HG03064 (cell line): ENCODE measurements around the gene RPL32.
"Not testable (repeated sequence)": the region's sequence is repeated elsewhere in the genome, so short reads cannot be mapped to it uniquely, and the experiment has no call there.

Source experiments
- ATAC-seq: cut with Tn5 transposase; IDR thresholded peaks from one replicate; pipeline ENCODE4 v1.9.1; 2021; ENCODE audit warnings: low read depth; ENCODE audit not compliant: unreplicated experiment

RPL32 gene

DNA sequence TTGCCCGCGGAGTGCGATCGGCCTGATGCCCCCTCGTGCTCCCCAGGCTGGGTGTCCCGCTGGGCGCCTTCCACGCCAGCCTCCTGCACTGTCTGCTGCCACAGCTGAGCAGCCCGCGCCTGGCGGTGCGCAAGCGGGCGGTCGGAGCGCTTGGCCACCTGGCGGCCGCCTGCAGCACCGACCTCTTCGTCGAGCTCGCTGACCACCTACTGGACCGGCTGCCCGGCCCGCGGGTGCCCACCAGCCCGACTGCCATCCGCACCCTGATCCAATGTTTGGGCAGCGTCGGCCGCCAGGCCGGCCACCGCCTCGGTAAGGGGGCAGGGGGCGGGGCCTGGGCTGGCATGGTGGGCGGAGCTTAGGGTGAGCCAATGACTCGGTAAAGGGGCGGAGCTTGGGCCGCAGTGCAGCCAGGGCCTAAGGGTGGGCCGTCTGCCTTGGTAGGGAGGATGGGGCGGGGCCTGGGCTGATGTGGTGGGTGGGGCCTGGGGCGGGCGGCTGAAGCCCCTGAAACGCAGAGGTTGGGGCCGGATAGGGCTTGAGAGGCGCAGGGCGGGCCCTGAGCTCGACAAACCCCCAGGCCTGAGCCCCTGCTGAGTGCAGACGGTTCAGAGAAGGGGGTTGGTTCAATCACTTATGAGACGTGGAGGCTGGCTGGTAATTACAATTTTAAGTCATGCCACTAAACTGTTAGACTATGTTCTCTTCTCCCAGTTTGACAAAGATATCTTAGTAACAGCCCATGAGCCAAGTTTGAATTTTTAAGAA, 31.2 kb downstream of the RPL32 start:
- ATAC-seq: peak; percentile 99

DNA sequence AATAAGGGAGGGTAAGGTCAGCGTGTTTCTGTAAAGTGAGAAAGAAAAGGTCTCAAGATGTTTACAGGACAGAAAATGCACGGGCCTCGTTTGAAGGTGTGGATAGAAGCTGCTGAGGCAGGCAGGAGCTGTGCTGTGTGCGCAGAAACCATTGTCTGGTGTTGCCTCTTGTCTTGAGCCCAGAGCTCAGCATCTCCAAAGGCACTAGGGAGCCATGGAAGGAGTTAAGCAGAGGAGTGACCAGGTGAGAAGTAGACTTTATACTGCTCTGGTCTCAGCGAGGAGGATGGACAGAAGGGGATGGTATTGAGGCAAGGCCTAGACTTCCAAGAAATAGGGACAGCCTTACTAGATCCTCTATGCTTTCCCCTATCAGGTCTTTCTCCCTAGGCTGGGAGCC, 31.9 kb downstream of the RPL32 start:
- ATAC-seq: no peak

- ATAC-seq: no peak
Measured at GRCh38 chr3:12809001-12809400, 32.4 kb downstream of the RPL32 start.

GRCh38 chr3:12808587-12808986, 32.8 kb downstream of the RPL32 start:
- no peak for ATAC-seq

- ATAC-seq: no peak
Measured at GRCh38 chr3:12807601-12808359, 33.6 kb downstream of the RPL32 start.

DNA sequence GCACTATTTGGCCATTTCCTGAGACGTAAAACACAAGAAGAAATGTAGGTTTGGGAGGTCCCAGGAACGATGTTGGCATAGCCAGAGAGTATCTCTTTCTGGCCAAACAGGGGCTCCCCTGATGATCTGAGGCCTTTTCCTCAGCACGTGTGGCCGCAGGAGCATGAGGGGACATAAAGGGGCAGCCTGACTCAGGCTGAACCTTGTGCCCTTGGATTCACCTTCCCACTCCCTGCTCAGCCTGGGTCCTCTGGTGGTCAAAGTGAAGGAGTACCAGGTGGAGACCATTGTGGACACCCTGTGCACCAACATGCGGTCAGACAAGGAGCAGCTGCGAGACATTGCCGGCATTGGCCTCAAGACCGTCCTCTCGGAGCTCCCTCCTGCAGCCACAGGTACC, 34.3 kb downstream of the RPL32 start:
- ATAC-seq: no peak

DNA sequence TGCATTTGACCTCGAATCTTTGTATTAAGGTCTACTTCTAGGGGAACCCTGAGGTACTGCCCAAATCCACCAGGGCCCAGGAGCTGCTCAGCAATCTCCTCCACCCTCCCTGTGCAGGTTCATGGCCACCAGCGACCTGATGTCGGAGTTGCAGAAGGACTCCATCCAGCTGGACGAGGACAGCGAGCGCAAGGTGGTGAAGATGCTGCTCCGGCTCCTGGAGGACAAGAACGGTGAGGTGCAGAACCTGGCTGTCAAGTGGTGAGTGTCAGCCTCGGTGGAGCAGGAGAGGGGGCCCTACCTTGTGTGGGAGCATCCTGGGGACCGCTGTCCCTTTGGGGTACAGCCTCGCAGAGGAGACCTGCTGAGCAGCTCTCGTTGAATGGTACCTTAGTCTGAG, 38.0 kb downstream of the RPL32 start:
- ATAC-seq: no peak

DNA sequence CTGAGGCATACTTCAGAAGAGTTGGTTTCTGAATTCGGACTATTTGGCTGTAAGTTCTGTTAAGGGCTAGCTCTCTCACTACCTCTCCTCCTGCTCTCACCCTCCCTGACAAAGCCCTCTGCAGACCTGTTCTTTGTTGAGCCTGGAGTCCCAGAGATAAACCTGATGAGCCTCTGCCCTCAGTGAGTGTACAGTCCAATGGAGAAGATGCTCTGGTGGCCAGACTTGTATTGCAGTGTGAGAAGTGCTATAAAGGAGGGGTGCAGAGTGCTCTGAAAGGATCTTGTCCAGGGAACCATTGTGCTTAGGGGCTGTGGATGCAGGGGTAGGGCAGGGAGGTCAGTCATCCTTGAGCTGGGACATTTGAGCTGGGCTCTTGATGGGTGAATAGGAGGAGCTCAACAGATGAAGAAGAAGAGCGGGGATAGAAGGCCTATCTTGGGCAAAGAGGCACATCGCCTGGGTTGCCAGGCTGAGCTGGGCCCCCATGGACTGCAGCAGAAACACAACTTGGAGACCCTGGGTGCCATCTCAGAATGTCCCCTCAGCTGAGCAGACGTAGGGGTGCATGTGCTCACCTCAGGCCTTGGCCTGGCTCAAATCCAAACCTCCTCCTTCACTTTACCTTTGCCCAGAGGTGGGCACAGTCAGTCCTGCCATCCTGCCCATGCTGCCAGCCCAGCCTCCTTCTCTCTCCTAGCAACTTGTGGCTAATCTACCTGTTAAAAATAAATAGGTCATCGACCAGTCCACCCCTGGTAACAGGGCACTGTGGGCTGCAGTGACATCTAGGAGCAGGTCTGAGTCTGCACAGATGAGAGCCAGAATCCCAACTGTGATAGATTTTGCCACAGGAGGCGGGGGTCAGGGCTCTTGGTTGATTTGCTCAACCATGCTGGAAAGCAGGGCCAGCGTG, 41.6 kb downstream of the RPL32 start:
- no peak for ATAC-seq

GRCh38 chr3:12798559-12799179, 42.7 kb downstream of the RPL32 start:
- ATAC-seq: no peak

- no peak for ATAC-seq
Measured at GRCh38 chr3:12797892-12798558, 43.3 kb downstream of the RPL32 start.

GRCh38 chr3:12797124-12797891, 44.1 kb downstream of the RPL32 start:
- ATAC-seq: no peak

GRCh38 chr3:12796171-12797123, 44.9 kb downstream of the RPL32 start, which contains the start of gene CAND2:
Gene CAND2 (plus strand): TSS chr3:12796680. CDS start chr3:12796721, 41 bp downstream.
- ATAC-seq: no peak

- ATAC-seq: no peak
Measured at GRCh38 chr3:12793701-12794100, 47.7 kb downstream of the RPL32 start.

DNA sequence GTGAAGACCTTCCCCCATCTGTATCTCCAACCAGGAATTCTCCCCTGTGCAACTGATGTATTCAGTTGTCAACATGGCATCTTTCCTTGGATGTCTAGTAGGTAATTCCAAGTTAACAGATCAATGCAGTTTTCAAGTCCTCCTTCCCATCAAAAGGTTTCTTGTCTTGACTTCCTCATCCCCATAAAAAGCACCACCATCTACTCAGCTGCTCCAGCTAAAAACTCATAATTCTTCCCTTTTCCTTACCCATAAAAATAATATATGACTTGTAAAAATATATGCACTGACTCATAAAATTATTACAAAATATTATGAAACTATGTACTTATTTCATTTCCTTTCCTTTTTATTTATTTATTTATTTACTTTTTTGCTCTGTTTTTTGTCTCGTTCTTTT, 49.9 kb downstream of the RPL32 start:
- no peak for ATAC-seq

DNA sequence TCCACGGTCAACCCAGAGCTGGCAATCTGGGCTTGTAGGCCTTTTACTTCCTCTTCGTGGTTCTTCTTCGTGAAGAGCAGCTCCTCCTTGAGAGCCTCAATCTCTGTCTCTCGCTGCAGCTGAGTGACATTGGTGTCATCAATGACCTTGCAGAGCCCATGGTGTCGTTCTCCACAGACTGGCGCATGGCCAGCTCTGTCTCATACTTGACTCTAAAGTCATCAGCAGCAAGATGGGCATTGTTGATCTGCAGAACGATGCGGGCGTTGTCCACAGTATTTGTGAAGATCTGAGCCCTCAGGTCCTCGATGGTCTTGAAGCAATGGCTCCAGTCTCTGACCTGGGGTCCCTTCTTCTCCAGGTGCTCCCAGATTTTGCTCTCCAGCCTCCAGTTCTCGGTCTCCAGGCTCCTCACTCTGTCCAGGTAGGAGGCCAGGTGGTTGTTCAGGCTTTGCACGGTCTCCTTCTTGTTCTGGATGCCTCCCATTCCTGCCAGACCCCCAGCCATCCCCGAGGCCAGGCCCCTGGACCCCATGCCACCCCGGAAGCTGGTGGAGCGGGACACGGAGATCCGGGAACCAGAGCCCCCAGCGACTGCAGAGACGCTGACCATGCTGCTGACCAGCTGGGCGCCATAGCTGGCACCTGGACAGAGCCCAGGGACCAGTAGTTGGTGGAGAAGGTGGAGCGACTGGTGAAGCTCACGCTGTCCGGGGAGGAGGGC, 53.2 kb downstream of the RPL32 start:
- ATAC-seq: not testable (repeated sequence)

DNA sequence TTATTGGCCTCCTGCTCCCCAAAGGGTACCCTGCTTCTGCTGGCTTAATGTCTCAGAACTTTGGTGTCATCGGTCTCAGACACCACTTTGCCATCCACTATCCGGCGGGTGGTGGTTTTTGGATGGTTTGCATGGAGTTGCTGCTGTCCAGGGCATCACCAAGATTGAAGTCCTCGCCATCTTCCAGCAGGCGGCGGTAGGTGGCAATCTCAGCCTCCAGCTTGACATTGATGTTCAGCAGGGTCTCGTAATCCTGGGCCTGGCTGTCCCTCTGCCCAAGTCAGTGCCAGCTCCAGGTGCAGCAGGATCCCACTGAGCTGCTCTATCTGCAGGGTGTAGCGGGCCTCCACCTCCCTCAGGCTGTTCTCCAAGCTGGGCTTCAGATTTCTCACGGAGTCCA, 54.0 kb downstream of the RPL32 start:
- ATAC-seq: not testable (repeated sequence)

DNA sequence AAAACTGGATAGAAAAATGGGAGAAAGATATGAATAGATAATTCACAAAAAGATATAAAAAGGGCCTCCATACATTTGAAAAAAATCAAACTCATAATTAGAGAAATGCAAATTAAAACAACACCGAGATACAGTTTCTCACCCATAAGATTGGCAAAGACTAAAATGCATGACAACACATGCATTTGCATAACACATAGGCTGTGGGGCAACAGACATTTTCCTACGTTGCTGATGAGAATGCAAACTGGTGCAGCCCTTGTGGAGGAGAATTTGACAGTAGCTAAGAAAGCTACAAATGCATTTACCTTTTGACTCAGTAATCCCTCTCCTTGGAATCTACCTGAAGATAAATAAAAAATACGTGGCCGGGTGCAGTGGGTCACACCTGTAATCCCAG, 56.3 kb downstream of the RPL32 start:
- ATAC-seq: no peak
